Posterior vena cava (tissue), 2 donors: Measurements from ENCODE around the gene SVIL. TPM values are rescaled to one million over a fixed set of nuclear protein-coding genes. Genes with fewer than 3 reads are reported as not detected.

Experiments
- DNase-seq: peaks from one replicate; pipeline ENCODE4 v3.0.0-alpha.2; 2020; ENCODE audit warnings: low spot score
- intact Hi-C, 2 donors: fragments of 100-400 bp; cut with DNase I; formaldehyde crosslinking; loops; one replicate each; pipeline versions ENCODE4 v1.14.1 to v1.14.2; 2022 to 2023
- long read RNA-seq, 2 donors: library from polyadenylated mRNA; unstranded; transcript quantifications; one replicate each; pipeline ENCODE4 v2.0.0, GENCODE V29; 2020 to 2021
- total RNA-seq, 2 donors: library from RNA; stranded (reverse); fragmentation: NEBNext Ultra II Directional; extraction: Animal tissue kit (Norgen Biotek cat#: 25700); gene quantifications; one replicate each; pipeline ENCODE4 v1.2.1, GENCODE V29; 2021
- donor health status: DM: yes; HTN: yes; CAD: no.
- donor health status: DM: yes; HTN: yes; CAD: no.

Gene SVIL, protein sequence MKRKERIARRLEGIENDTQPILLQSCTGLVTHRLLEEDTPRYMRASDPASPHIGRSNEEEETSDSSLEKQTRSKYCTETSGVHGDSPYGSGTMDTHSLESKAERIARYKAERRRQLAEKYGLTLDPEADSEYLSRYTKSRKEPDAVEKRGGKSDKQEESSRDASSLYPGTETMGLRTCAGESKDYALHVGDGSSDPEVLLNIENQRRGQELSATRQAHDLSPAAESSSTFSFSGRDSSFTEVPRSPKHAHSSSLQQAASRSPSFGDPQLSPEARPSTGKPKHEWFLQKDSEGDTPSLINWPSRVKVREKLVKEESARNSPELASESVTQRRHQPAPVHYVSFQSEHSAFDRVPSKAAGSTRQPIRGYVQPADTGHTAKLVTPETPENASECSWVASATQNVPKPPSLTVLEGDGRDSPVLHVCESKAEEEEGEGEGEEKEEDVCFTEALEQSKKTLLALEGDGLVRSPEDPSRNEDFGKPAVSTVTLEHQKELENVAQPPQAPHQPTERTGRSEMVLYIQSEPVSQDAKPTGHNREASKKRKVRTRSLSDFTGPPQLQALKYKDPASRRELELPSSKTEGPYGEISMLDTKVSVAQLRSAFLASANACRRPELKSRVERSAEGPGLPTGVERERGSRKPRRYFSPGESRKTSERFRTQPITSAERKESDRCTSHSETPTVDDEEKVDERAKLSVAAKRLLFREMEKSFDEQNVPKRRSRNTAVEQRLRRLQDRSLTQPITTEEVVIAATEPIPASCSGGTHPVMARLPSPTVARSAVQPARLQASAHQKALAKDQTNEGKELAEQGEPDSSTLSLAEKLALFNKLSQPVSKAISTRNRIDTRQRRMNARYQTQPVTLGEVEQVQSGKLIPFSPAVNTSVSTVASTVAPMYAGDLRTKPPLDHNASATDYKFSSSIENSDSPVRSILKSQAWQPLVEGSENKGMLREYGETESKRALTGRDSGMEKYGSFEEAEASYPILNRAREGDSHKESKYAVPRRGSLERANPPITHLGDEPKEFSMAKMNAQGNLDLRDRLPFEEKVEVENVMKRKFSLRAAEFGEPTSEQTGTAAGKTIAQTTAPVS (N-terminal part only)
- total RNA-seq = 100 to 1,000 TPM; 300 to 417 TPM
- long read RNA-seq, donor 1, partial matches to known transcripts = 73 of 139 reads
- long read RNA-seq, donor 1, other reads (novel, unspliced or antisense) = 62 of 139 reads
- long read RNA-seq, donor 2, partial matches to known transcripts = 99 of 217 reads
- long read RNA-seq, donor 2, other reads (novel, unspliced or antisense) = 118 of 217 reads

DNA sequence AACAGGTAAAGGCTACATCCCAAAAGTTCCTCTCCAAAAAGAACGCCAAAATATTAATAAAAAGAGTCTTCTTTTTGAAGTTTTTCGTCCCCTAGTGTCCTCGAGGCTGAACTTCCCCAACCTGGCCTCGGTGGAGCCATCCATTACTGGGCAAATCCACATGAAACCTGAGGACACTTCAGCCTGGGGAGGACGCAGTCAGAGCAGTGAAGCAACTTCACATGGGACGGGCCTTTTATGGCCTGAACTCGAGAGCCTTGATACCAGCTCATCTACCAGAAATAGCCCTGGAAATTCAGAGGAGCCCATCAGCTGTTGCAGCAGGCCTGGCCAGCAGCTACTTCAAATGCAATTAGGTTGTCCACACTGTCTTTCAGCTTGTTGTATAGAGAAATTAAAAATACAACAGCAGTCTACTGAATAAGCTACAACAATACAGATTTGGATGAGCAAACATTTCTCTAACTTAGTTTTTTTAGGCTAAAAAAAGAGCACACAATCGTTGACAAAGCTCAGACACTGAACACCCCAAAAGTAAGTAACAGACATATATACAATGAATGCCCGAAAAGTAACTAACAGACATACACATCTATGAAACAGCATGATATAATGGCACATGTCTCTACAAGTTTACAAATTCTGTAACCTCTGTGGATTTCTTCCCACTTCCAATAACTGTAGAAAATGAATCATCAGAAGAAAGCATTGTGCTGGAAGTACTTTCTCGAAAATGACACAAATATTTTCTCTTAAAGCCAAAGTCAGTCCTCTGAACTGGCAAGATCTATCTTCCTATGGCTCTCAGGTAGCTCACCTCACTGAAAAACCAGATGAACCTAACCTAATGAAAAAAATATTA lies at the start of gene SVIL:
SVIL (minus strand) TSS at position 208 of the 862 bp plus-strand sequence. CDS start 79,913 bp downstream, outside the sequence.
- peak; percentile 88 for DNase-seq

DNA sequence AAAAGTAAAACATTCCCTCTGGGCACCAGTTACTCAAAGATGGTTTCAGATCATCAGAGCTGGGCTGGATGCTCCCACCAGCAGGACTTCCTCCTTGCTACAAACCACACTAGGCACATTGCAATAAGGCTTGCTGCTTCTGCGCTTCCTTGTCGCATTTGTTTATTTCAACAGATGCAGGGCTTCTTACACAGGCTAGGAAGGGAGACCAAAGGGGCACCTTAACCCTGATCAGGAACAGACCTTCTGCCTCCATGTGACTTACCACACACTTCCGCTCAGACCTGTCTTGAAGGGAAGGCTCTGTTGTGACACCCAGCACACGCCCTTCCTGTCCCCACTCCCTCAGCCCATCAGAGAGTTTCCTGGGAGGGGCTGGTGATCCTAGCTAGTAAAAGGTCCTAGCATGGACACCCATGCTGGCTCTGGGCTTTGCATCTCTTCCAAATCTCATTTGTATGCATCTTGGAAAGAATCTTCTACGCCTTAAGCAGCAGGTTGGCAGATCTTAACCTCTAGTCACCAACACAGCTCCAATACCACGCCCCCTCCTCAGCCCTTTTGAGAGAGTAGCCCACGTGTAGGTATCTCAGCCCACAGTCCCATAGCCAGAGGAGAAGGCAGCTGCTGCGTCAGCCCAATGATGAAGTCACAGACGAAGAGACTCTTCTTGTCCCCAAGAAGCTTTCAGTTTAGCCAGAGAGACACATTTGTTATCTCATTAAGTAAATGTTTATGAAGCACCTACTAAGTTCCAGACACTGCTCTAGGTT lies 47.1 kb upstream of the SVIL start:
- DNase-seq = no peak
- intact Hi-C loops = no loop called here

More for the DNA sequence above, at the start of gene SVIL:
- intact Hi-C loops = loop anchor here in 1 of 2 donors (10.0 kb wide), 1 partner anchor 100 kb away; no protein-coding TSS in a partner anchor

DNA sequence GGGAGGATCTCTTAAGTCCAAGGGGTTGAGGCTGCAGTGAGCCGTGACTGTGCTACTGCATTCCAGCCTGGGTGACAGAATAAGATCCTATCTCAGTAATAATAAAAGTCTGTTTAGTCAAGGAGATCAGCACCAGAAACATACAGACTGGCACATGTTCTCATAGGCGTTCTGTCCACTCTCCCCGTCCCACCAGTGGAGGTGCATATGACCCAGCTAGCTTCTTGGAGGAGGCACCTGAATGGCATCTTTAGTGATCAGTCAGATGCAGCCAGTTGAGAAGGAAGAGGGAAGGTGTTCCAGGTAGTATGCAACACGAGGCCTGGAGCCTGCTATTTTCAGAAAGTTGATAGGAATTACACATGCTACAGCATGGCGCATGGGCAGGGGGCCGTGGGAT lies 45.3 kb upstream of the SVIL start:
- intact Hi-C loops = no loop called here

DNA sequence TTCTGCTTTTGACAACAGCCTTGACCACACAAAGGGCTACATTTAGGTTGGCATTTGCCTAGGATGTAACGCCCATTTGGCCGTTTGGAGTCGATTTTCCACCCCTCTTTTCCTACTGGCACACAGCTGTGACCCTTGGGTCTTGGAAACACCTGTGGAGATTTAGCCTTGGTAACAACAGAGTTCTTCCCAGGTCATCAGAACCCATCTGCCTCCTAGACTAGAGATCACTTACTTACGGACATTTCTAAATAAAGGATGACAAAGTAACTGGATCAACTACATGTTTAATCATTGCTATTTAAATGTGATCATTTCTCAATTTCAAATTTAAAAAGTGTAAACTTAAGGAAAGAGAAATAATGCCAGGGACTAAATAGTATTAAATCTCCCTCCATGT lies 42.0 kb upstream of the SVIL start:
- intact Hi-C loops = no loop called here
- no peak for DNase-seq

More for the DNA sequence above, 45.3 kb upstream of the SVIL start:
- no peak for DNase-seq

DNA sequence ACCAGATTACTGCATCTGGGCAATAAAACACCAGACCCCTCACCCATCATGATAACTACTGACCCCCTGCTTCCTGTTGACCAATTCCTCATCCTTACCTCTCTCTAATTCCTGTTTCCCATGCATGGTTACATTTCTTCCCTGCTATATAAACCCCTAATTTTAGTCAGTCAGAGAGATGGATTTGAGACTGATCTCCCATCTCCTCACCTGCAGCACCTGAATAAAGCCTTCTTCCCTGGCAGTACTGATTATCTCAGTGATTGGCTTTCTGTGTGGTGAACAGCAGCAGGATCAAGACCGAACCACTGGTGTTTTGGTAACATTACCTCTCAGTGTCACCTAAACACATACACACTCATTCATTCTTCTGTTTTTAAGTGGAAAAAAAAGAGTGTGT lies 41.2 kb upstream of the SVIL start:
- intact Hi-C loops = no loop called here
- DNase-seq = no peak

DNA sequence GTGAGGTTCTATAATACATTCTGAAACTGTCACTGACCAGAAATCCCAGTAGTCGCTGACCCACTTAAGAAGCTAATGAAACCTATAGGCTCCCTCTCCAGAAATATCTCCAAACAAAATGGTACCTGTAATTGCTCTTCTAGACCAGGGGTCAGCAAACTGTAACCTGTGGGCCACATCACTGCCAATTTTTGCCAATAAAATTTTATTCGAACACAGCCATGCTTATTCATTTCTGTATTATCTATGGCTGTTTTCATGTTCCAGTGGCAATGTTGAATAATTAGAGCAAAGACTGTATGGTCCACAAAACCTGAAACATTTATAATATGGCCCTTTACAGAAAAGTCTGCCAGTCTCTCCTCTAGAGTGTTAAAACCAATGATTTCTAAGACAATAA lies 37.2 kb upstream of the SVIL start:
- no peak for DNase-seq
- intact Hi-C loops = no loop called here

DNA sequence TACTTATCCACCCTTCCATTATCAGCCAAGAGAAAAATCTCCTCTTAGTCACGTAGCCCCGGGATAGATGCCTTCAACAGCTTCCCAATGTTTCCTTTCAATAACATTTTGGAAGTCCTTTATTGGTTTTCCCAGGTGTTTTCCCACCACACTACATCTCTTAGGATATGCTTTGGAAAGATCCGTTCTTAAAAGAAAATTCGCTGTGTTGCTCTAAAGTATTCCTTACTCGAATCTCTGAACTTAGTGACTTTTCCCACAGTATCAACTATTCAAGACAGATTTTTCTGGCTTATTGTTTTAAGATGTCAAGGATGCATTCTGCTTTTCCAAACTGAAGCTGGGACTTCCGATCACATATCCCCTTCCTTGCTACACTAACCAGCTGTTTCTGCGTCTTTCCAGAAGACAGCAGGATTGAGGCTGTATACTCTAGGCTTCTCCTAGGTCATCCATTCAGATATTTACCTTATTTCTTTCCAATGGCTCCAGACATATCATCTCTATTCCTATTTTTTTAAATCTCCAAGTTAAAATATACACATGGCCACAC lies 36.5 kb upstream of the SVIL start:
- intact Hi-C loops = no loop called here
- DNase-seq = no peak

DNA sequence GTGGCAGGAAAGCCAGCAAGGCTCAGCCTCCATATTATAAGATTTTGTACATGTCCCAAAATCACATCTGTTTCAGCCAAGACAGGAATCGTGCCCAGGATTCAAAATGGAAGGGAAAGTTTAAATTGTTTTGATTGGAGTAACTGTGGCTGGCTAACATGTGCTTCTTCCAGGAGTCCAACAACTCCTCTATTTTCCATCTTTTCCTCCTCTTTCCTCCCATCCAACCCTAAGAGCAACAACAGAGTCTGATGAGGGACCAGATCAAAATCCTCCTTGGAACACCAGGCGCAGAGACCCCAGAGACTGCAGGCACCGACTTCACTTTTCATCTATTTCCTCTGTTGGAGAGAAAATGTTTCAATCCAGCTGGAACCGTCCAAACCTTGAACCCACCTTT lies 36.0 kb upstream of the SVIL start:
- intact Hi-C loops = no loop called here
- no peak for DNase-seq

DNA sequence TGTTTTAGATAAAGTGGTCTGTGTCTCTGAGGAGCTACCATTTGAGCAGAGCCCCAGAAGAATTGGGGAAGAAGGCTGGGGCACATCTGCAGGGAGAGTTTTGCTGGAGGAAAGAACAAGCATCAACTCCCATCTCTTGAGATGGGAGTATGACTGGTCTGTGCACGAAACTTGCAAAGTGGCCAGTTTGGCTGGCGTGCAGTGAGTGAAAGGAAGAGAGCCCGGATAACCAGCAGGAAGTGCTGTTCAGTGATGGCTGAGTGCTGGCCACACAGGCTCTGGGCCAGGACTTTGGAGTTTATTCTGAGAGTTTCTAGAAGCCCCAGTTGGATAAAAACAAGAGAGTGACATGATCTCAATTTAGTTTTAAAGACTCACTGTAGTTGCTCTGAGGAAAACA lies 34.4 kb upstream of the SVIL start:
- intact Hi-C loops = loop anchor here in 1 of 2 donors (10.0 kb wide), 2 partner anchors 1226 to 1244 kb away; no protein-coding TSS in a partner anchor
- DNase-seq = peak; percentile 86

DNA sequence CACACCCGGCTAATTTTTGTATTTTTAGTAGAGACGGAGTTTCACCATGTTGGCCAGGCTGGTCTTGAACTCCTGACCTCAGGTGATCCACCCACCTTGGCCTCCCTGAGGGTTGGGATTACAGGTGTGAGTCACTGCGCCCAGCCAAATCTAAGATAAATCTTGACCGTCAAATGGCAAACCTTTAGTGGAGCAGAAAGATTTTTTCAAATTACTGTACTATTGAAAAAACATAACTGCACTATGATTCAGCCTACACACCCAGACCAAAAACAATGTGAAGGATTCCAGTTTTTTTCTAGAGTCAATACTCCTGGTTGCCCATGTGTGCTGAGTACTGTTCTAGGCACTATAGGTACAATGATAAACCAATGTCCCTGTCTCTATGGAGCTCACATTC lies 33.9 kb upstream of the SVIL start:
- intact Hi-C loops = loop anchor here in 1 of 2 donors (10.0 kb wide), 2 partner anchors 1226 to 1244 kb away; no protein-coding TSS in a partner anchor
- no peak for DNase-seq

DNA sequence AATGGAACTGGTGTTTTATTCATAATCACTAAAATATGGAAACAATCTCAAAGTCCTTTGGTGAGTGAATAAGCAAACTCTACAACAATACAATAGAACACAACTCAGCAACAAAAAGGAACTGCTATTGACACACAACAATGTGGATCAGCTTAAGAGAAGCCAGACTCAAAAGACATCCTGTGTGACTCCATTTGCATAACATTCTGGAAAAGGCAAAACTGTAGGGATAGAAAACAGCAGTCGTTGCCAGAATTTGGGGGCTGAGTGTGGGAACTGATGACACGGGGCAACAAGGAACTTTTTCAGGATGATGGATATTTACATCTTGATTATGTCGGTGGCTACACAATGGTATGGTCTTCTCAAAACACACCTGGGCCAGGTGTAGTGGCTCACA lies 32.4 kb upstream of the SVIL start:
- no peak for DNase-seq
- intact Hi-C loops = loop anchor here in 1 of 2 donors (10.0 kb wide), 2 partner anchors 1228 to 1242 kb away; no protein-coding TSS in a partner anchor

DNA sequence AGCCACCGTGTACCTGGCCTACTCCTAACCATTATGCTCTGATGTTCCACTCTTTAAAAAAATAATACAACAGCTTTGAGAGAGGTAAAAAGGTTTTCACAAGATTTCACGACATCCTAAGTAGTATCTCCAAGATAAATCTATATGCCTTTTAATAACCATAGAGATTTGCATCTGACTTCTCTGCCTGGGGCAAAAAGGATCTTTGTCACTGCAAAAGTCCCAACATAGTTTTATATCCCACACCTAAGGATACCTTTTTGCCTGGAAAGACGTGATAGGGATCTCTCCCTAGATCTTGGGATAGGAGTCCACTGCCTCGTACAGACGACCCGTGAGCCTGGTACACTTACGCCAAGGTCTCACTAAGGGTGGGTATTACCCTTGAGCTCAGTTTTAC lies 31.4 kb upstream of the SVIL start:
- intact Hi-C loops = loop anchor here in 1 of 2 donors (10.0 kb wide), 2 partner anchors 1229 to 1241 kb away; no protein-coding TSS in a partner anchor
- no peak for DNase-seq

DNA sequence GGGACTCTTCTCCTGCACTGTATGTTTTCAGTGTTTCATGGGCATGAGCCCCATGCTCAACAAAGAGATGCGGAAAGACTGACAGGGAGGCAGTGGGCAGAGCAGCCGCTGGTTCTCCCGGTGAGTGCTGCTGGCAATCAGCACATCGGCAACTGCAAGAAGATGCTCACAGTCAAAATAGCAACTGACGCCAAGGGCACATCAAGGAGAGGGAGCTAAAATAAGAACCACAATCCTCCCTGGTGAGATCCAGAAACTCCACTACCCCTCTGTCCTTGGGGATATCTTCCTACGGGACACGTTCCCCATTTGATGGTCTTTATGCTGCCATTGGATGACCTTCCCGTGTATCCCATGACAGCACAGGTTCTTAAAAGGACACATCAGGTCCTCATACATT lies 28.9 kb upstream of the SVIL start:
- no peak for DNase-seq
- intact Hi-C loops = loop anchor here in 1 of 2 donors (10.0 kb wide), 2 partner anchors 1231 to 1239 kb away; no protein-coding TSS in a partner anchor

DNA sequence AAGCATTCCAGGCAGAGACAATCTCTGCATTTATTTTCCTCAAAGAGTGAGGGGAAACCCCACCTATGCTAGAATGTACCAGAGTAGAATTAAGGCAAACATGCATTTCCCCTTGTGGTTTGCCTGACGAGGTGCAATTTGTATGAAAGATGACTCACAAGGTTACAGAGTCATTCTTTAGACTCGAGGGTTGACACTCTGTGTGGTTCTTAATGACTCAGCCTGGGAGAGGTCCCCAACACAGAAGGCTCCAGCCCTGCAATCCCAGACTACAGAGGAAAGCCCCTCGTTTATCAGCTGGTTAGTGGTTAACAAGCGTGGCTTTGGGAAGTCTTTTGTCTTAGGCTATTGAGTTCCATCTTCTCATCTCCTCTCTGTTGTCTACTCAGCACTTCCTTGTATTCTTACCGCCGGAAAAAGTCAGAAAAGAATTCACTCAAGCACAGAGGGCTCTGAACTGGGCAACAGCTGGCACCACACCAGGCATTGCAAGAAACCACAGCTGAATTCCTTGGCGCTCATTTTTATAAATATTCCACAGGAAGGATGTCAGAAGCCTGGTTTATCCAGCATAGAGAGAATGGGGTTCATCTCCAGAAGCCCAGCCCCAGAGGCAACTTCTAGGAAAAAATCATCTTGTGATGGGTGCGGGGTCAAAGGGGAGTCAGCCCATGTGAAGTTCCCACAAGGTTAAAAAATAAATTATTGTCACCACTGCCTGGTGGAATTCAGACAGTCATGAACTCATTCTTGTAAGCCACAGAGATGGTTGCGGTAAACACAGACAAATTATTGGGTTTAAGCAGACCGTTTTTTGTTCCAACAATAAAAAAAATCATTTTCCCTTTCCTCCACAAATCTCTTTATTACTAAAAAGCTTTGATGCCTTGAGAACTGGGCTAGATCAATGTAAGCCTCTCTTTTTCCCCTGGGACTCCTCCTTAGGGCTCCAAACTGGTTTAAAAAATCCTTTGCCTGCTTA lies 24.5 kb upstream of the SVIL start:
- no peak for DNase-seq
- intact Hi-C loops = no loop called here

DNA sequence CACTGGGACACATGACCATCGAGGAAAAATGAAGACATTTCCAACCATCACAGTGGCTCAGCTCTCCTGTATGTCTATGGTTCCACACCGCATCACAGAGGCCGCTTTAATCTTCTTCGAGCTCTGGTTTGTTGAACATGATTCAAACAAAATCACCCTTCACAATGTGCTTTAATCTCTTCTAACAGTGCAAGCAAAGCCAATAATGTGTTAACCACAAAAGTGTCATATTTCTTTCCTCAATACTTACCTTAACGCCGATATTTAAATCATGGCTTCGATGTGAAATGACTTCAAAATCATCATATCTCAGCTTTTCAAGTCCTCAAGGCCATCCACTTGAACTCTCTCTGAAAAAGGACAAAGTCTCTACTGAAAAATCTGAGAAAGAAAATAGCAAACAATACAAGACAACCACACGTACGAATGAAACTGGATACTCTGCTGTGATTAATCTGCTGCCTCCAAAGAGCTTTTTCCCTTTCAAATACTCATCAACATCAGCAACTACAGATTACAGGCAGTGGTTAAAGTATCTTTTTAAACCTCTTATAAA lies 23.0 kb upstream of the SVIL start:
- intact Hi-C loops = no loop called here
- DNase-seq = no peak
